SU-DHL-6 (cell line): ENCODE data around the gene SULF2.

ENCODE experiments used
- H2AFZ ChIP-seq: fragments of 200-600 bp; sonication (generic); 2 replicates; pipeline ENCODE4 v1.6.1; 2014; ENCODE audit warnings: low read depth, mild to moderate bottlenecking, moderate library complexity, mixed read lengths, antibody characterized with exemption, low read length; ENCODE audit not compliant: severe bottlenecking
- H3F3A ChIP-seq: fragments of 200-600 bp; shearing (Covaris generic); 2 replicates; pipeline ENCODE4 v1.6.0; 2016; ENCODE audit warnings: antibody characterized with exemption, mild to moderate bottlenecking; ENCODE audit not compliant: insufficient read depth
- H3K27ac ChIP-seq: fragments of 200-600 bp; sonication (generic); 2 replicates; pipeline ENCODE4 v1.5.1; 2016; ENCODE audit warnings: low read depth, mild to moderate bottlenecking, low read length, moderate library complexity, mixed read lengths
- H3K27me3 ChIP-seq: fragments of 200-600 bp; sonication (generic), shearing (Covaris generic); 2 replicates; pipeline ENCODE4 v1.6.0; 2014; ENCODE audit warnings: mild to moderate bottlenecking, low read length
- H3K36me3 ChIP-seq: fragments of 200-600 bp; sonication (generic); 2 replicates; pipeline ENCODE4 v1.6.1; 2014; ENCODE audit warnings: mild to moderate bottlenecking, low read length, mixed read lengths
- H3K4me2 ChIP-seq: fragments of 300-600, 200-600 bp; shearing (Covaris generic), sonication (generic); 2 replicates; pipeline ENCODE4 v1.6.0; 2014; ENCODE audit warnings: low read length, low read depth, mild to moderate bottlenecking; ENCODE audit not compliant: poor library complexity, severe bottlenecking
- H3K4me3 ChIP-seq: fragments of 200-600 bp; sonication (generic); 2 replicates; pipeline ENCODE4 v1.5.1; 2014; ENCODE audit warnings: antibody characterized with exemption, low read length, mild to moderate bottlenecking, mixed read lengths; ENCODE audit not compliant: insufficient read depth, poor library complexity, severe bottlenecking
- H3K79me2 ChIP-seq: fragments of 200-600 bp; sonication (generic); 2 replicates; pipeline ENCODE4 v1.6.1; 2014; ENCODE audit warnings: mild to moderate bottlenecking, low read length, moderate library complexity; ENCODE audit not compliant: insufficient read depth
- H3K9ac ChIP-seq: fragments of 200-600 bp; sonication (generic); 2 replicates; pipeline ENCODE4 v1.7.0; 2014; ENCODE audit warnings: mild to moderate bottlenecking, low read length
- H3K9me2 ChIP-seq: fragments of 200-600 bp; sonication (generic); replicated peaks from 2 replicates; pipeline ENCODE4 v1.6.1; 2014; ENCODE audit warnings: low read length; ENCODE audit not compliant: insufficient read depth
- H3K9me3 ChIP-seq: fragments of 200-600 bp; sonication (generic); 2 replicates; pipeline ENCODE4 v1.6.1; 2014; ENCODE audit warnings: low read length, mixed read lengths; ENCODE audit not compliant: insufficient read depth
- H4K20me1 ChIP-seq: fragments of 200-600 bp; sonication (generic); 2 replicates; pipeline ENCODE4 v1.6.1; 2014; ENCODE audit warnings: low read depth, mild to moderate bottlenecking, antibody characterized with exemption, low read length, moderate library complexity, mixed read lengths
- EZH2phosphoT487 ChIP-seq: fragments of 200-600 bp; sonication (generic), shearing (Covaris generic); conservative IDR thresholded peaks from 2 replicates; pipeline ENCODE4 v1.6.1; 2018; ENCODE audit warnings: mild to moderate bottlenecking, antibody characterized with exemption, low read length, moderate library complexity, mixed read lengths
- TF ChIP-seq, protein P1 (sequence below): fragments of 200-600 bp; sonication (generic); IDR thresholded peaks from one replicate; pipeline ENCODE4 v1.5.1; 2017; ENCODE audit warnings: antibody characterized with exemption, mild to moderate bottlenecking, low read length, moderate library complexity; ENCODE audit not compliant: insufficient read depth, poor library complexity, severe bottlenecking

The SULF2 gene

GRCh38 chr20:47610945-47611250 is 174.4 kb downstream of the SULF2 start:
- Histone ChIP-seq H3K27ac (peak overlapping the region; percentile 6; the same call in 1 of the 2 replicates), H3F3A (peaks cover 81% of the 10 kb centered on the region), H3K79me2 (peaks cover 99% of the 10 kb centered on the region), H3K4me2 (no peak overlapping the region), H3K4me3 (no peak overlapping the region), H3K36me3 (peaks cover 49% of the 10 kb centered on the region), H3K9ac (no peak overlapping the region), H4K20me1 (peaks cover 87% of the 10 kb centered on the region), H2AFZ (no peak overlapping the region), H3K27me3 (no peaks in the 10 kb centered on the region), H3K9me3 (no peaks in the 10 kb centered on the region), H3K9me2 (no peaks in the 10 kb centered on the region)
- TF ChIP-seq, protein P1, sequence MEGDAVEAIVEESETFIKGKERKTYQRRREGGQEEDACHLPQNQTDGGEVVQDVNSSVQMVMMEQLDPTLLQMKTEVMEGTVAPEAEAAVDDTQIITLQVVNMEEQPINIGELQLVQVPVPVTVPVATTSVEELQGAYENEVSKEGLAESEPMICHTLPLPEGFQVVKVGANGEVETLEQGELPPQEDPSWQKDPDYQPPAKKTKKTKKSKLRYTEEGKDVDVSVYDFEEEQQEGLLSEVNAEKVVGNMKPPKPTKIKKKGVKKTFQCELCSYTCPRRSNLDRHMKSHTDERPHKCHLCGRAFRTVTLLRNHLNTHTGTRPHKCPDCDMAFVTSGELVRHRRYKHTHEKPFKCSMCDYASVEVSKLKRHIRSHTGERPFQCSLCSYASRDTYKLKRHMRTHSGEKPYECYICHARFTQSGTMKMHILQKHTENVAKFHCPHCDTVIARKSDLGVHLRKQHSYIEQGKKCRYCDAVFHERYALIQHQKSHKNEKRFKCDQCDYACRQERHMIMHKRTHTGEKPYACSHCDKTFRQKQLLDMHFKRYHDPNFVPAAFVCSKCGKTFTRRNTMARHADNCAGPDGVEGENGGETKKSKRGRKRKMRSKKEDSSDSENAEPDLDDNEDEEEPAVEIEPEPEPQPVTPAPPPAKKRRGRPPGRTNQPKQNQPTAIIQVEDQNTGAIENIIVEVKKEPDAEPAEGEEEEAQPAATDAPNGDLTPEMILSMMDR, result no peak
- TF ChIP-seq EZH2phosphoT487, result no peak

DNA sequence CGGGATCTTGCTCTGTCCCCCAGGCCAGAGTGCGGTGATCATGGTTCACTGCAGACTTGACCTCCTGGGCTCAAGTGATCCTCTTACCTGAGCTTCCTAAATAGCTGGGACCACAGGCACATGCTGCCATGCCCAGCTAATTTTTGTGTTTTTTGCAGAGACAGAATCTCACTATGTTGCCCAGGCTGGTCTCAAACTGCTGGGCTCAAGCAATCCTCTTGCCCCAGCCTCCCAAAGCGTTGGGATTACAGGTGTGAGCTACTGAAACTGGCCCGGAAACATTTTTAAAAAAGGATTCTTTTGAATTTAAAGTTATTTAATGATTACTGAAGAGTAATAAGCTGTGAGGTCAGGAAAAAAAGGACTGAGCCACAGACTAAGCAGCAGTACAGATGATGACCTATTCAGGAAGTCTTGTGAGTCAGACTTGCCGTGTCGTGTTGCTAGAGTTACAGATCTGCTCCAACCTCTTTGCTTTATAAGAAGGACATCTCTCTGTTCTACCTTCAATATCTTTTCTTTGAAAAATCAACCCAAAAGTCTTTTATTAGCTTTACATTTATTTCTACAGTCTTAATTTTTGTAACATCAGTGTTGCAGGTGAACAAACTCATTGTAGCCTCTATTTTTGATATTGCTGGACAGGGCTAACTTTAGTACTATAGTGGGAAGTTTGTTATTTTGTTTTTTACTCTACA is 174.9 kb downstream of the SULF2 start:
- Histone ChIP-seq H2AFZ (no peak overlapping the region), H3K9me2 (no peaks in the 10 kb centered on the region), H3K27me3 (no peaks in the 10 kb centered on the region), H3K27ac (peak overlapping the region; percentile 6; the same call in 1 of the 2 replicates), H3K4me2 (no peak overlapping the region), H3K4me3 (no peak overlapping the region), H3K9ac (no peak overlapping the region), H3F3A (peaks cover 79% of the 10 kb centered on the region), H4K20me1 (peaks cover 89% of the 10 kb centered on the region), H3K79me2 (peaks cover 100% of the 10 kb centered on the region), H3K36me3 (peaks cover 50% of the 10 kb centered on the region), H3K9me3 (no peaks in the 10 kb centered on the region)
- TF ChIP-seq, protein P1, result no peak
- TF ChIP-seq EZH2phosphoT487, result no peak

GRCh38 chr20:47609001-47609400 is 176.3 kb downstream of the SULF2 start:
- Histone ChIP-seq H3K36me3 (peaks cover 48% of the 10 kb centered on the region), H3K9me2 (no peaks in the 10 kb centered on the region), H3K9ac (no peak overlapping the region), H3K4me2 (no peak overlapping the region), H3K4me3 (no peak overlapping the region), H3K79me2 (peaks cover 100% of the 10 kb centered on the region), H3K9me3 (no peaks in the 10 kb centered on the region), H2AFZ (no peak overlapping the region), H3F3A (peaks cover 74% of the 10 kb centered on the region), H4K20me1 (peaks cover 87% of the 10 kb centered on the region), H3K27ac (no peak overlapping the region), H3K27me3 (no peaks in the 10 kb centered on the region)
- TF ChIP-seq, protein P1, result no peak
- TF ChIP-seq EZH2phosphoT487, result no peak
